ENCODE data around the gene BRD7.

DNA sequence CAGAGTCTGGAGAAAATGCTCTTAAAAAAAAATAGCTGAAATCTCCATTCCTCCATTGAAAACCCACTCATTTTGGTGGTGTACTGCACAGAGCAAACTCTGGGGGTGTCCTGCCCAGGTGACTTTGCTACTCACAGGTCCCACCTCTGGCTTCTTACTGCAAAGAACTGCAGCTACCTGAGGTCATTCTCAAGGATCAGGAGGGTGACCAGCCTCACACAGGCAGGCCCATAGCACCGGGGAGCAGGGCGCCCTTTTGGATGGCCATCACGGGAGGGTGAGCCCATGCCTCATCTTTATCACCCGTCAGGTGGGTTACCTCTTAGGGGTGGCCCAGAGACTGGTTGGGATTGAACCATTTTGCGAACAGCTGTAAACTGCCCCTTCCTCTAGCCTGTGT lies 32.6 kb upstream of the BRD7 start:
- TF ChIP-seq EZH2 (optimal IDR thresholded peaks at IDR 0.05; ENCODE audit: low read depth, low read length) = no peak
- TF ChIP-seq, protein P1, sequence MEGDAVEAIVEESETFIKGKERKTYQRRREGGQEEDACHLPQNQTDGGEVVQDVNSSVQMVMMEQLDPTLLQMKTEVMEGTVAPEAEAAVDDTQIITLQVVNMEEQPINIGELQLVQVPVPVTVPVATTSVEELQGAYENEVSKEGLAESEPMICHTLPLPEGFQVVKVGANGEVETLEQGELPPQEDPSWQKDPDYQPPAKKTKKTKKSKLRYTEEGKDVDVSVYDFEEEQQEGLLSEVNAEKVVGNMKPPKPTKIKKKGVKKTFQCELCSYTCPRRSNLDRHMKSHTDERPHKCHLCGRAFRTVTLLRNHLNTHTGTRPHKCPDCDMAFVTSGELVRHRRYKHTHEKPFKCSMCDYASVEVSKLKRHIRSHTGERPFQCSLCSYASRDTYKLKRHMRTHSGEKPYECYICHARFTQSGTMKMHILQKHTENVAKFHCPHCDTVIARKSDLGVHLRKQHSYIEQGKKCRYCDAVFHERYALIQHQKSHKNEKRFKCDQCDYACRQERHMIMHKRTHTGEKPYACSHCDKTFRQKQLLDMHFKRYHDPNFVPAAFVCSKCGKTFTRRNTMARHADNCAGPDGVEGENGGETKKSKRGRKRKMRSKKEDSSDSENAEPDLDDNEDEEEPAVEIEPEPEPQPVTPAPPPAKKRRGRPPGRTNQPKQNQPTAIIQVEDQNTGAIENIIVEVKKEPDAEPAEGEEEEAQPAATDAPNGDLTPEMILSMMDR (IDR thresholded peaks at IDR 0.05; ENCODE audit: low read length) = no peak

All from MM.1S (cell line).